ENCODE results near the gene PDE3A.

DNA sequence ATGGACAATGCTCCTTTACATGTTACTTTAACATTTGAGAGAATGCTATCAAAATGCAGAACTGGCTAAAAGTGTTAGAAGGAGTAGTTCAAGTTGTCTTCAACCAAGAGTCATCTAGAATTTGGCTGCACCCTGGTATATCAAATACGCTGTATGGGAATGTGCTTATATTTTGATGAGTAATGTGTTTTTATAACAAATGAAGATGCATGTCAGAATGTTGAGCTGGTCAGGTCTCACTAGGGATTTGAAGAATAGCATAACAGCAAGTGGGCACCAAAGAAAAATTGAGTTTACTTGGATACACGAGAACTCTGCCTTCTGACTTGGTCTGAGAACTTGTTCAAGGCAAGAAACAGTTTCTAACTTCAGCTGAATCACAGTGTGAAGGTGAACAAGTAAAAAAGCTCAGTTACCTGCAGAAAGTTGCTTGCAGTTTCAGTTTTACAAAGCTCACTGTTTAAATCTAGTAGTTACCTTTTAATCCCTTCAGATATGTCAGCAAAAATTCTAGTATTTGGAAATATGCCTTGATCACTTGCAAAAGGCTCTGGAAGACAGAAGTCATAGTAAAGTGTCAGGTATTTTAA, 82.3 kb downstream of the PDE3A start:
- TF ChIP-seq, protein P1, sequence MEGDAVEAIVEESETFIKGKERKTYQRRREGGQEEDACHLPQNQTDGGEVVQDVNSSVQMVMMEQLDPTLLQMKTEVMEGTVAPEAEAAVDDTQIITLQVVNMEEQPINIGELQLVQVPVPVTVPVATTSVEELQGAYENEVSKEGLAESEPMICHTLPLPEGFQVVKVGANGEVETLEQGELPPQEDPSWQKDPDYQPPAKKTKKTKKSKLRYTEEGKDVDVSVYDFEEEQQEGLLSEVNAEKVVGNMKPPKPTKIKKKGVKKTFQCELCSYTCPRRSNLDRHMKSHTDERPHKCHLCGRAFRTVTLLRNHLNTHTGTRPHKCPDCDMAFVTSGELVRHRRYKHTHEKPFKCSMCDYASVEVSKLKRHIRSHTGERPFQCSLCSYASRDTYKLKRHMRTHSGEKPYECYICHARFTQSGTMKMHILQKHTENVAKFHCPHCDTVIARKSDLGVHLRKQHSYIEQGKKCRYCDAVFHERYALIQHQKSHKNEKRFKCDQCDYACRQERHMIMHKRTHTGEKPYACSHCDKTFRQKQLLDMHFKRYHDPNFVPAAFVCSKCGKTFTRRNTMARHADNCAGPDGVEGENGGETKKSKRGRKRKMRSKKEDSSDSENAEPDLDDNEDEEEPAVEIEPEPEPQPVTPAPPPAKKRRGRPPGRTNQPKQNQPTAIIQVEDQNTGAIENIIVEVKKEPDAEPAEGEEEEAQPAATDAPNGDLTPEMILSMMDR (conservative IDR thresholded peaks at IDR 0.05; ENCODE audit: low read depth, low read length), result no peak
- no peak for TF ChIP-seq EZH2 (IDR thresholded peaks at IDR 0.05; ENCODE audit: low read length, unreplicated experiment)

Measured in PC-3 (cell line).